SKM-1 treated with dmso at 0.1 percent for 144 hours (cell line): ENCODE results near the gene GBGT1.

Experiments
- DNase-seq: peaks from one replicate; lab custom pipeline; 2025; ENCODE audit not compliant: unreplicated experiment; lab: John Stamatoyannopoulos, UW

Gene GBGT1

DNA sequence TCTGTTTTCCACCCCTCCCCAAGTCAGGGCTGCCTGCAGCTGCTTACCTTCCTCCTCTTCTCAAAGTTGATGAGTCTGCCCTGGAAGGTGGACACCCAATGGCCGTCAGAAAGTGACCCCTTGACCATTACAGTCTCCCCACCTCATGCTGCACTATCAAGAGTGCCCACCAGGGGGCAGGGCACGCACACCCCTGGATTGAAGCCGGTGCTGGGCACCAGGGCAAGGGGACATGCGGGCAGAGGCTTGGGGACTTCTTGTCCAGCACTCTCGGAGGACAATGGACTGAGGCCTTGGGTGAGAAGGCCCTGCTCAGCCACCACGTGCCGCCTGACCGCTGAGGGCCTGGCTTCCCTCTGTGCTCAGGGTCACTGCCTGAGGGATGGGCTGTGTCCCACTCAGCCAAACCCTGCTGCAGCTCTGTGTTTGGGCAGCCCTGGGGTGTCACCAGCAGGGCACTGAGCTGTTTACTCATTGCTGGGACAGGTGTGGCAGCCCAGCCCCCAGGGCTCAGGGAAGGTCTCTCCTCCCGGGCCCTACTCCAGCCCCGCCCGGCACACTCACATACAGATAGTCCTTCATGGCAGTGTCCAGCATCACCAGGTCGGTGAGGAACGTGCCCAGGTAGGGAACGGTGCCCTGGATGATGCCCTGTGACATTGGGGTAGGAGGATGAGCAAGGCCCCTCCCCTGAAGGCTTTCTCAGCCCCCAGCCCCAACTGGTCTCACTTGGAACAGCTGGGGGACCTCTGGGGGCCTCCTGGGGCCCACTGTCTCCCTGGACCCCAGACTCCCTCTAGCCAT lies 60.3 kb downstream of the GBGT1 start:
- DNase-seq: peak; percentile 14
